LNCaP clone FGC (cell line): ENCODE results near the gene MTG1.
"Not testable (repeated sequence)": the region's sequence is repeated elsewhere in the genome, so short reads cannot be mapped to it uniquely, and the experiment has no call there.

Experiments used
- DNase-seq: peaks from one replicate; pipeline ENCODE4 v3.0.0-alpha.2; 2011; ENCODE audit warnings: low read depth
- H3K4me3 ChIP-seq: 2 replicates; pipeline ENCODE4 v1.5.1; 2011; ENCODE audit warnings: mild to moderate bottlenecking, low read depth, low read length, control low read depth
- TF ChIP-seq, protein P1 (sequence below): IDR thresholded peaks from 2 replicates; pipeline ENCODE4 v1.5.1; 2012; ENCODE audit warnings: mild to moderate bottlenecking; ENCODE audit not compliant: control insufficient read depth, insufficient read depth; ENCODE audit errors: extremely low read depth

The MTG1 gene

DNA sequence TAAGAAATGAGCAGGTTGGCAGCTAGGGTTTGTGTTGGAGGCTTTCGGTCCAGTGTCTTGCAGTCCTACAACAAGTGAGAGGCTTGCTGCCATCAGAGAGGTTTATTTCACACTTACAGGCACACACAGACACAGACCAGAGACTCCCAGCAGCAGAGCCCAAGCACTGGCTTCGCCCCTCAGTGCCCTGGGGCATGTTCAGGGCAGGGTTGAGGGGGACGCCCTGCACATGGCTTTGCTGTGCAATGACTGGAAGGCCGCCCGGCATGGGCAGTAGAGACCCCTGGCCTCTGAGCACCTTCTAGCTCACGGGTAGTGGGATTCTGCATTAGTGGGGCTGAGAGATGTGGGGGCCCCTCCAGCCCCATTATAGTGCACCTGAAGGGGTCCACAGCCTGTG is 26.6 kb downstream of the MTG1 start:
- H3K4me3 ChIP-seq = no peak overlapping the region
- TF ChIP-seq, protein P1, sequence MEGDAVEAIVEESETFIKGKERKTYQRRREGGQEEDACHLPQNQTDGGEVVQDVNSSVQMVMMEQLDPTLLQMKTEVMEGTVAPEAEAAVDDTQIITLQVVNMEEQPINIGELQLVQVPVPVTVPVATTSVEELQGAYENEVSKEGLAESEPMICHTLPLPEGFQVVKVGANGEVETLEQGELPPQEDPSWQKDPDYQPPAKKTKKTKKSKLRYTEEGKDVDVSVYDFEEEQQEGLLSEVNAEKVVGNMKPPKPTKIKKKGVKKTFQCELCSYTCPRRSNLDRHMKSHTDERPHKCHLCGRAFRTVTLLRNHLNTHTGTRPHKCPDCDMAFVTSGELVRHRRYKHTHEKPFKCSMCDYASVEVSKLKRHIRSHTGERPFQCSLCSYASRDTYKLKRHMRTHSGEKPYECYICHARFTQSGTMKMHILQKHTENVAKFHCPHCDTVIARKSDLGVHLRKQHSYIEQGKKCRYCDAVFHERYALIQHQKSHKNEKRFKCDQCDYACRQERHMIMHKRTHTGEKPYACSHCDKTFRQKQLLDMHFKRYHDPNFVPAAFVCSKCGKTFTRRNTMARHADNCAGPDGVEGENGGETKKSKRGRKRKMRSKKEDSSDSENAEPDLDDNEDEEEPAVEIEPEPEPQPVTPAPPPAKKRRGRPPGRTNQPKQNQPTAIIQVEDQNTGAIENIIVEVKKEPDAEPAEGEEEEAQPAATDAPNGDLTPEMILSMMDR = no peak
- no peak for DNase-seq

DNA sequence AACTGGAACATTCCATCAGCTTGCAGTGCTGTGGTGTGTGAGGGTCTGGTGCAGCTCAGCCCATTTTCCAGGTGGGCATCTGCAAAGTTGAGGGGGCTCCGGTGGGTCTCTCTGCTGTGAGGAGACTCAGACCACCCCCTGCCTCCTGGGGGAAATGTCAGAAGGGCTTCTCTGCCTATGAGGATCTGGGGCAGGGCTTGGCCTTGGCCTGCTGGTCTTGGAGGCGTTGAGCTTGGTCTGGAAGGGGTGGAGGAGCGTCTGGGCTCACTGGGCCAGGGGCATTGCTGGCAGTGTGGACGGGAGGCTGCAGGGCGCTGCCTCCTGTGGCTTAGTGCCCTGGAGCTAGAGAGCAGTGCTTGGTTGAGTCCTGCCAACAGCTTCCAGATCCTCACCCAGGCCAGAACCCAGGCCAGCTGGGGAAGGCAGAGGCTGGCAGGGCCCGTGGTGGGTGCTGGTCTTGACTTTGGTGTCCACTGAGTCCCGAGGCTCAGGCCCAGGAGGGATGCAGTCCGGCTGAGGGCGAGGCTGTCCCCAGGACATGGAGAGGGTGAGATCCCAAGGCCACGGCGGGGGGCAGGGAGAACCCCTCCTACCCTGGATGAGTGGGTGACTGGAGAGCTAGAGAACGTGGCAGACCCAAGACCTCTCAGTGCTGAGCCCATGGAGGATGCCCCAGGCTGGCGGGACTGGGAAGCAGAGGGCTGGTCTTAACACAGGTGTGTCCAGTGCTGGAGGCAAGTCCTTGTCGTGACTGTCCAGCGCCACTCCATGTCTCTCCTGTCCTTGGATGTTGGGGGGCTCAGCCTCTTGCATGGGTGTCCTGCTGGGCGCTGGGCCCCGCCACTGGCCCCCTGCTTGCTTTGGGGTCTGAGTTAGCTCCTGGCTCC is 27.6 kb downstream of the MTG1 start:
- no peak overlapping the region for H3K4me3 ChIP-seq
- no peak for DNase-seq
- TF ChIP-seq, protein P1 = no peak

DNA sequence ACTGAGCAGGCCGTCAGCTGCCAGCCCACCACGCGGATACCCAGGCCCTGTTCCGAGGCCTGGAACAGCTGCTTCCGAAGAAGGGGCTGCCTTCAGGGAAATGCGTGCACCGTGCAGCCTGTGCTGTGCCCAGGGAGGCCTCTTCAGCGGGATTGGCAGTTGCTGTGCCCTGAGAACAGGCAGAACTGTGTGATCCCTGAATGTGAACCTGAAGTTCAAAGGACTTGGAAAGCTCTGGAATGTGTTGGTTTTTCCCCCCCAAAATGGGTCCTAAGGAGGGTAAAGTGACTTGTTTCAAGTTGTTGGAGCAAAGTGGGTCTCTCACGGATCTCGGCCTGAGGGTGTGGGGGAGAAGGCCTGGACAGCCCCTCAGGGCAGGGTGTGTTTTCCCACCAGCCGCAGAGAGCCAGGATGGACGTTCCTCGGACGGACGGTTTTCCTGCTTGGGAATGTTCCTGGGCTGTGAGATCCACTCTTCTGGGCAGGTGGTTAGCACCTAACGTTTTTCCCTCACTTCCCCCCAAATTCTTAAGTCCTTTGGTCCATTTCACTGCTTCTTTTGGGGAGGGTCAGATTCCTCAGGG is 28.4 kb downstream of the MTG1 start:
- H3K4me3 ChIP-seq = no peak overlapping the region
- TF ChIP-seq, protein P1 = no peak
- DNase-seq = no peak

DNA sequence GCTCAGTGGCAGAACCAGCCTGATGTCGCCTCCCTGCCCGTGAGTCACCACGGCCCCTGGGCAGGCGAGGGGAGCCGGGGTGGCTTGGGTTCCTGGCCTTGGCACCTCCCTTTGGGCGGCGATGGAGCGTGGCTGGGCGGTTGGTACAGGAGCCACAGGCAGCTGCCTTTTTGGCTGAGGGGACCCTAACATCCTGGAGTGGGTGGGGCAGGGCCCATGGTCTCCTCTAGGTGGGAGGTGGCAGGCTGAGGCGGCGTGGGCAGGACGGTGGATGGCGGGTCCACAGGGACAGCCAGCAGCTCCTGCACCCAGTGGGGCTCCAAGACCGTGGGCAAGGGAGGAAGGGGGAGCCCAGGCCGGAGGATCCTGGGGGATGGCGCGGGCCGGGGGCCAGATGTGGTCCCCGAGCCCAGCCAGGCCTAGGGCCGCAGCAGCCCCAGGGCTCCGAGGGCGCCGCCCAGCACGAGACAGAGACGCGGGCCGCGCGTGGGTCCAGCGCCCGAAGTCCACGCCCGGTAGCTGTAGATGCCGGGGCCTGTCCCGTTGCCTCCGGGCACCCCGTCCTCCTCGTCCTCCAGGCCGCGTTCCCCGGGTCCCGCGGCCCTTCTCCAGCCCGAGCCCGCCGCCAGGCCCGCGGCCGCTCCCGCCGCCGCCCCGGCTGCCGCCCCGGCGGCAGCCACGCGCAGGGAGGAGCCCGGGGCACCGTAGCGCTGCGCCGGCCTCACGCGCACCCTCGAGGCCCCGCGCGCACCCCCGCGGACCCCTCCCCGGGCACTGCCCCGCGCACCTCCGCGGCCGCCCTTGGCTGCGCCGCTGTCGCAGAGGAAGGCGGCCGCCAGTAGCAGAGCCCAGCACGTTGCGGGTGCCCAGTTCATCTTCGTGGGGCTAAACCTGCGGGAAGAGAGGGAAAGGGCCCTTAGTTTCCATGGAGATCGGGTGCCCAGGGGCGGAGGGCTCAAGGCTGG is 29.1 kb downstream of the MTG1 start:
- DNase-seq = no peak
- no peak overlapping the region for H3K4me3 ChIP-seq
- TF ChIP-seq, protein P1 = no peak

DNA sequence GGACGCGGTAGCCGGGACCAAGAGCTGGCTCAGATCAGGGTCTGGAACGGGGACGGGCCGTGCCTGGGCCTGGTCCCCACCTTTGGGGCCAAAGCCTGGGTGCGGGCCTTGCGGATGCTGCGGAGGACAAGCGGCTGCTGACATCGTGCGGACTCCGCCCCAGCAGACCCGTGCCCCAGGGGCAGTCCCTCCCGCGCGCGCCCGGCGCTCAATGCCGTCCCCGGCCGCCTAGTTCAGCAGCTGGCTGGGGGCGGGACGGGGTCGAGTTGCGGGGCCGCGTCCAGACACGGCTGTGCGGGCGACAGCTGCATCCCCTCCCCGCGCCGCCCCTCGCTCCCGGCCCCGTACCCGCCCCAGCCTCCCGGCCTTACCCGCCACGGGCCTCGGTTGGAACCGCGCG is 30.1 kb downstream of the MTG1 start:
- not testable (repeated sequence) for H3K4me3 ChIP-seq, DNase-seq

DNA sequence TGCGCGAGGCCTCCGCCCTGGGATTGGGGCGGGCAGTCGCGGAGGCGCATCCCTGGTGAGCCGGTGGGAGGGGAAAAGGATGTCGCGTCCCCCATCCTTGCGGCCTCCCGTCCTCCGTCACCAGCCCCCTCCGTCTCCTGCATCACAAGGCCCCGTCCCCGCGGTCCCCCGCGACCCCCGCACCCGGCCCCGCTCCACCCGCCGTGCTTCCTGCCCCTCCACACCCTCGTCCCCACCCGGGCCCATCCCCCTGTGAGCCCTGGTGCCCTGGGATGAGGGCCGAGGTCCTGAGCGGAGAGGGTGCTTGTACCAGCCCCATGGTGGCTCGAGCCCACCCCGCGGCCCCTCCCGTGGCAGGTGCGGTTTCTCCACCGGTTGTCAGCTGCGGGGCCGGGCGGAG is 30.6 kb downstream of the MTG1 start, which contains the start of gene SPRN:
TSS of gene SPRN (minus strand) at position 25 of the 400 bp plus-strand sequence. CDS start 944 bp downstream, outside the sequence.
- DNase-seq, H3K4me3 ChIP-seq: not testable (repeated sequence)

DNA sequence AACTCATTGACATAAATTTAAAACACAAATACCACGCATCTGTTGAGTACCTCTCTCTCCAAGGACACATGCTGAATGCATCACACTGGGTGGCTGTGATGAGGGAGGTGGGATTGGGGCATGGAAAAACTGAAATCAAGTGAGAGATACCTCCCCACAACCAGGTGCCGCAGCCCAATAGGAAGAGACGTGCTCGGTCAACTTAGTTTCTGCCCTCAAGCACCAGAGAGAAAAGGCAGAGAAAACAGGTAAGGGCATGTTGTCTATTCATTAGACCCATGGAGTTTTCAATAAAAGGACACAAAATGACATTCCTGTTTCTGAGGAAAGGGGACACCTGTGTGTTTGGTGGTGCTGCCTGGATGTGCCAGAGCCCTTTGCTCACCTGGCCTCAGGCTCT is 35.6 kb downstream of the MTG1 start:
- DNase-seq, H3K4me3 ChIP-seq: not testable (repeated sequence)

DNA sequence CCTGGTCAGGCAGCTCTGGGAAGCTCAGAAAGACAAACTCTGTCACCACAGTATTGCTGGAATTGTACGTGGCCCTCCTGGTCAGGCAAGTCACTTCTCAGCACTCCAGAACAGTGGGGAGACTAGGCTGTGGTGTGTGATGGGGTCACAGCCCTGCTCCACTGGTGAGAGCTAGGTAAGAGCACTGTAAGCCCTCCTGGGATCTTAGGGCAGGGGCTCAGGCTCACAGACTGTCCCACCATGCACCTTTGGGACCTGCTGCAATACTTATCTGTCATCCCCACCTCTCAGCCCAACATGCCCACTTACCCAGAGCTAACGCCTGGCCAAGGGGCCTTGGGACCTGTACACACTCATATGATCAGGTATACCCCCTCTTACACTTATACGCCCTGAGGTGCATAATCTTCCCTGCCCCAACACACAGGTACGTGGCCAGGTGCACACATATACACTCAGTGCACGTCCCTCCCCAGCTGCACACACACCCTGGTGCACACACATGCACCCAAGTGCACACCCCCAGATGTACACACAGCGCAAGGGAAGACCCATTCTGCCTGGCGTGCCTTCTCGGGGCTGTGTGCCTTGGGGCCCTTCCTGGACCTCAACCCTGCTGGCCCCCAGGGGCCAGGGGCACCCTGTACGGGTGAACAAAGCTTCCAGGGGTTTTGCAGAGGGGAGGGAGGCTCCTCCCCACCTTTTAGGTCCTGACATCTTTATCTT is 38.1 kb downstream of the MTG1 start:
- H3K4me3 ChIP-seq, DNase-seq: not testable (repeated sequence)

DNA sequence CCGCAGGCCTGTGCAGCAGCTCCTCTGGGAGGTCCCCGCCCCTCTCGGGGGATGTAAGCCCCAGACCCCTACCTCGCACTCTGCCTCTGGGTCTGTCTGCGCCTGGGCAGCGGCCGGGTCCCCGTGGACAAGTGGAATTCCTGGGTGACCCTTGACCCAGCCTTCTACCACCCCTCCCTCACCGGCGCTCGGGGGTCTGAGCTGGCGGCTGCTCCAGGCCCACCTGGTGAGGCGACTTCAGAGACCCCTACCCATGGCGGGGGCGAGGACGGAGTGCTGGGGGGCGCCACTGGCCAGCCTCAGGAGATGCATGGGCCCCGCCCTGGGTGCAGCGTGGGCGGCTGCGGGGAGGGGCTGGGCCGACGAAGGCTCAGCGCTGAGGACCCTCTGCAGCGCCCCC is 38.8 kb downstream of the MTG1 start:
- not testable (repeated sequence) for DNase-seq

More for the DNA sequence above, 38.8 kb downstream of the MTG1 start:
- H3K4me3 ChIP-seq = not testable (repeated sequence)
